Erythroblast (primary cell): Measurements from ENCODE around the gene BIRC7.

Experiments used
- DNase-seq, 2 experiments: peaks; one replicate each; lab custom pipeline; 2025; lab: John Stamatoyannopoulos, UW
- GATA1 ChIP-seq: IDR thresholded peaks from 2 replicates; pipeline ENCODE4 v1.6.1; 2011; ENCODE audit warnings: low read depth, mild to moderate bottlenecking, control low read depth, low read length, moderate library complexity
- POLR2A ChIP-seq: IDR thresholded peaks from 2 replicates; pipeline ENCODE4 v1.6.1; 2011; ENCODE audit warnings: mild to moderate bottlenecking, low read length

BIRC7 gene

DNA sequence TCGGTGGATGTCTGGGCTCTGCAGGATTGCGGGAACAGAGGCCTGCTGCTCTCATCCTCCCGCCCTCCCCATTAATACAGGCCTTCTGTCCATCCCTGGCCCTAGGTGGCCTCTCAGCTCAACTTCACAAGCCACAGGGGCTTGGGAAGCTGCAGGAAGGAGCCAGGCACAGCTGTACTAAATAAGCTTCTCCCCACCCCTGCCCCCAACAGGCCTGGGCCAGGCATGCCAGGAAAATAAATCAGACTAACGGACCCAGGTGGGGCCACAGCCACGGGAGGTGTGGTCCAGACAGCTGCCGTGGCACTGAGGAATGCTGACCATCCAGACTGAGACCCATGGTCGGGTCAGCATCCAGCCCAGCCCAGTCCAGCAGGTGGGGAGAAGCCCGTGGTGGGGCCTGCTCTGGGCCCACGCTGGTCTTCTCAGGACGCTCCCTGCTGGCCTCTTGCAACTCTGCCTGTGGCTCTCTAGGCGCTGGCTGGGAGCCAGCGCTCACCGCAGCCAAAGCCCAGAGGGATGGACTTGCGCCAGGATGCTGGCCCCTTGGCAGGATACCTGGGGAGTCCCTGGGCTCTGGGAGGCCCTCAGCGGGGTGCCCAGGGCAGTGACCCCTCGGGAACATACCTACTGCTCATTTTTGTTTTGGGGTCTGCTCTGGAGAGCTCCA, 11.2 kb upstream of the BIRC7 start:
- no peak for TF ChIP-seq POLR2A
- DNase-seq: no peak

DNA sequence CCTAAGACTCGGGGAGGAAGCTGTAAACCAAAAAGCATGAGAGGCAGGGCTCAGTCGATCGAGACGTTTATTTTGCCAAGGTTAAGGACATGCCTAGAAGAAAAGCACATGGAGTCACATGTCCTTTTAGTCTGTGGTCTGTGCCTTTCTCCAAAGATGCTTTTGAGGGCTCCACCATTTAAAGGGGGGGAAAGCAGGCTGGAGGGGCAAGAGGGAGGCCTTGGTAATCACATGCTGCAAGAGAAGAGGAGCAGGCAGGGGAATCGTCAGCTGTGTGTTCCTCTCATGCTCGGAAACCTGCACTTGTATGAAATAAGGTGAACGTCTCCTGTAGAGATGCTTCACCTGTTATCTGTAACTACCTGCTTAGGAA, 10.6 kb upstream of the BIRC7 start:
- no peak for TF ChIP-seq GATA1
- no peak for TF ChIP-seq POLR2A
- no peak for DNase-seq

DNA sequence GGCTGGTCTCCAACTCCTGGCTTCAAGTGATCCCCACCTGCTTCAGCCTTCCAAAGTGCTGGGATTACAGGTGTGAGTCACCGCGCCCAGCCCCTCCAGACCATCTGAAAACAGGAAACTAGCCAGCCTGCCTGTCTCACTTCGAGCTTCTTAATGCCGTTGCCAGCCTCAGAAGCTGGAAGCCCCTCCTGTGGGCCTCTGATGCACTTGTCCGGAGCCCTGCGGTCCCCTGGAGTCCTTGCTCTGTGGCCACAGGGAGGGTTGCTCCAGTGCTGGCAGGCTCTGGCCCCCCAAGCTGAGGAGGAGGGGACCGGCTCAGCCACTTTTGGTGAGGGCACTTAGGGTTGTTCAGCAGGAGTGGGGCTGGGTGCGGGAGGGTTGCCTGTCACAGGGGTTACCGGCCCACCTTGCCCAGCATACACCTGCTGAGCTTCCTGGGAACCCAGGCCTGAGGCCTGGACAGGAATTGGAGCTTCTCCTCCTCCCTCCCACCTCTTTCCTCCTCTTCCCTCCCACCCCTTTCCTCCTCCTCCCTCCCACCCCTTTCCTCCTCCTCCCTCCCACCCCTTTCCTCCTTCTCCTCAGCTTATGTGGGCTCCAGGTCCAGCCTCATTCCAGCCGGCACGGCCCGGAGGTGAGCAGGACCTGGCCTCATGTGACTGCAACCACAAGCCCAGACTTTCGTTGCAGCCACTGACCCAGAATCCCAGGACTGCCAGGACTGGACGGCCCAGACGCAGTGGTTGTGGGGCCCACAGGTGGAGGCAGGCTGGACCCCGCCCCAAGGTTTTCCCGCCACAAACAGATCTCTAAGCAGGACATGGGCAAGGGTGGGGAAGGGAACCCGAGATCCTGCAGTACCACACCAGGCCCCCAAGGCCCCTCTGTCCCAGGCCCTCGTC, 9.4 kb upstream of the BIRC7 start:
- no peak for DNase-seq
- no peak for TF ChIP-seq POLR2A
- TF ChIP-seq GATA1: no peak

DNA sequence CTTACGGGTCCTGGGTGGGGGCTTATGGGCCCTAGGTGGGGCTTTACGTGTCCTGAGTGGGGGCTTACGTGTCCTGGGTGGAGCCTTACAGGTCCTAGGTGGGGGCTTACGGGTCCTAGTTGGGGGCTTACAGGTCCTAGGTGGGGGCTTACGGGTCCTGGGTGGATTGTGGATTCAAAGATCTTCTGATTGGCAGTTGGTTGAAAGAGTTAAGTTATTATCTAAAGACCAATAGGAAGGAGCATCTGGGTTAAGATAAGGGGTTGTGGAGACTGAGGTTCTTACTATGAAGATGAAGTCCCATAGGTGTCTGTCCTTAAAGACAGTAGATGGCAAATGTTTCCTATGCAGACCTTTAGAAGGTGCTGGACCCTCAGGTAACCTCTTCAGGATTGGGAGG, 8.4 kb upstream of the BIRC7 start:
- TF ChIP-seq GATA1: no peak
- no peak for TF ChIP-seq POLR2A
- no peak for DNase-seq

DNA sequence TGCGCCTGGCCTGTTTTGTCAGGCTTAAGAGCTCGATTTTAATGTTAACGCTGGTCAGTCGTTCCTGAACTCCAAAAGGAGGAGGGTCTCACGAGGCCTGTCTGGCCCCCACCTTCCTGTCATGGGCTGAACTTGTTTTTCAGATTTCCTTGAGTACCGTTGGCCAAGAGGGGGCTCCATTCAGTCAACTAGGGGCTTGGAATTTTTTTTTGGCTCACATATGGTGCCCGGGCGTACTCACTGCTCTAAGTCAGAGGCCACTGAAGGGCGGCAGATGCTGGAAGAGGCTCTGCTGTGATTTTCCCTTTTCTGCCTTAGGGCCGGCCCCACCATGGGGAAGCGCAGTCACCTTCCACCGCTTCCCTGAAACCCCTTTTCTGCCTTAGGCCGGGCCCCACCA, 6.9 kb upstream of the BIRC7 start:
- TF ChIP-seq GATA1 (no peak), POLR2A (no peak)
- no peak for DNase-seq

DNA sequence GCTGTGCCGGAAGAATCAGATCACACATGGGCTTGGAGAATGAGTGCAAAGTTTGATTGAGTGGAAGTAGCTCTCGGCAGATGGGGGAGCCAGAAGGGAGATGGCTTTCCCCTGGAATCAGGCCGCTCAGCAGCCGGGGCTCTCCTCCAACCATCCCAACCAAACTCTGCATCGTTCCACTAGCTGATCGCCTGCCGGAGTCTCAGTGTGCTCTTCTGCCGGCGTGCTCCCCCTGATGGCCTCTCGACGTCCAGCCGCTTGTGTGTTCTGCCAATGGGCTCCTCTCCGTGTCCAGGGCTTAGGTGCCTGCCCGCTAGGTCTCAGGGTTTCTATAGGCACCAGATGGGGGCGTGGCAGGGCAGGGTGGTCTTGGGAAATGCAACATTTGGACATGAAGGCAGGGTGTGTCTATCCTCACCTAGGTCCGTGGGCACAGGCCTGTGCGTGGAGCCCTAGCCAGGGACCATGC, 4.9 kb upstream of the BIRC7 start:
- DNase-seq: peak; percentile 38 to 48
- no peak for TF ChIP-seq GATA1

DNA sequence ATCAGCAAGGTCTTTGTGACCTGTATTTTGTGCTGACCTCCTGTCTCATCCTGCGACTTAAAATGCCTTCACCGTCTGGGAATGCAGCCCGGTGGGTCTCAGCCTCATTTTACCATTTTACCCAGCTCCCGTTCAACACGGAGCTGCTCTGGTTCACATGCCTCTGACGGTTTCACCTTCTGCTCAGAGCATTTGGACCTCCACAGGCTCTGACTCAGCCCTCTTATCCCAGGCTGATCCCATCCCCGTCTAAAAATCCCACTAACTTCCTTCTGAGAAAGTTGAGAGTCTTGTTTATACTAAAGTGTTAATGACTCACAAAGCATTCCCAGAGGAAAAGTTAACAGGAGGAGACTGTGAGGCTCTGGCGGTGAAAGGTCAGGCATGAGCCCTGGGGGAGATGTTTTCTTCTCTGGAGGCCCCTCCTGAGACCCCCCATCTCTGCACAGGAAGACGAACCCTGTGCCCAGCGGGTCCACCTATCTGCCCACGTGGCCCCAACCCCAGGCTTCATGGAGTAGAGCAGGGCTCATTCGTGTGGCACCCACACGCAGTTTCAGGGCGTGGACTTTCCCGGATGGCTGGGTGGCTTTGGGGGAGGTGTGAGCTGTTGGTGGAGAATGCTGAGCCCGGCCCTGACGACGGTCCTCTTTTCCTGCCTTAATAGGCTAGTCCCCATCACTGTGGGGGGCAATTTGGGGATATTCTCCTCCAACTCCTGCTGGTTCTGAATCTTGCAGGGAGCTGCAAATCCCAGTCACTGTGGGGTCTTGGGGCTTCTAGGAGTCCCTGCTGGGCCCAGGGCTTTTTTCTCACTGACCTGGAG, 3.3 kb upstream of the BIRC7 start:
- TF ChIP-seq GATA1: no peak
- TF ChIP-seq POLR2A: no peak
- DNase-seq: no peak

DNA sequence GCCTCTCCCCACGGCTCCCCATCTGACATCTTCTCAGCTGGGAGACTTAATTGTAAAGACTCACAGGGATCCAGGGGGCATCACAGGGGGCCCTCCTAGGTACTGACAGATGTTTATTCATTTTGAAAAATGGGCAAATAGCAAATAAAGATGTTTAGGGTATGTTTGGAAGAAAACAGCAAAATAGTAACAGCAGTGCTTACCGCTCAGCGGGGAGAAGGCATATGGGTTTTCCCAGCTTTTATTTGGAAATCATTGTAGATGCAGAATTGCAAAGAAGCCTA, 2.7 kb upstream of the BIRC7 start:
- TF ChIP-seq GATA1 (no peak), POLR2A (no peak)
- DNase-seq: no peak

DNA sequence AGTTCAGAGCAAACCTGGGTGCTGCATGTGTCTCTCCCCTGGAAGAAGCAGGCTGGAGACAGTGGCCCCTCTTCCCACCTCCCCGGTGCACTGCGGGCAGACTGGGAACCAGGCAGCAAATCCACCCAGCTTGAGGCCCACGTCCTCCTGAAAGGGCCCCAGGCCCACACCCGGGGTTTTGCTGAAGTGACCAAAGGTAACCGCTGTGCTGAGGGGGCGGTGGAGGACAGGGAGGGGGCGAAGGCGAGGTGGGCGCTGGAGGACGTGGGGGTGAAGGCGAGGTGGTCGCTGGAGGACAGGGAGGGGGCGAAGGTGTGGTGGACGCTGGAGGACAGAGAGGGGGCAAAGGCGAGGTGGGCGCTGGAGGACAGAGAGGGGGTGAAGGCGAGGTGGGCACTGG, 1.8 kb upstream of the BIRC7 start:
- TF ChIP-seq POLR2A: no peak
- no peak for TF ChIP-seq GATA1
- no peak for DNase-seq

DNA sequence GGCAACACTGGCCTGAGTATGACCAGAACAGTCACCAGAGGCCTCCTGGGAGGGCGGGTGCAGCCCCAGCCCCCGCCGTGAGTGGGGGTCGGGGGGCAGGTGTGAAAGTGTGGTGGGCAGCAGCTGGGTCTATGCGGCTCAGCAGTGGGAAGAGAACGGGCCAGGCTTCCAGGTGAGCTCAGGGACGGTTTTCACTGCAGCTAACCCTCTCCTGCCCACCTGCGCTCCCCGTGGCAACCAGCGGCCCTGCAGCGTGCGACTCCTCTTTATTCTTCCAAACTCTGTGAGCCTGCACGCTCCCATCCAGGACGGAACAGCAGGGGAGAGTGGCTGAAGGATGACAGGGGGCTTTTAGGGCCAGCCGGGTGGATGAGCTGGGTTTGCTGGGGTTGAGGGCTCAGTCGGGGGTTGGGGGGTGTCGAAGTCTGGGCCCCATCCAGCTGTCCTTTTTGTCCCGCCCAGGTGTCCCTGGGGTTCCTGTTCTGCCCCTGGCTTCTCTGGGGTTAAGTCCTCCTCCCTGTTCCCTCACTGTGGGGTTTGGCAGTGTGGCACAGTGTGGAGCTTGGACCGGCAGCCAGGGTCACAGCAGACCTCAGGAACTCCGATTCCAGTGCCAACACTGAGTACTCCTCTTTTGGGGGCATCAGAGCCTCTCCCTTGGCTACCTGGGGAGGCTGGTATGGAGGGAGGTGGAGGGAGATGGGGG, 859 bp upstream of the BIRC7 start:
- no peak for DNase-seq
- TF ChIP-seq GATA1 (no peak), POLR2A (no peak)

DNA sequence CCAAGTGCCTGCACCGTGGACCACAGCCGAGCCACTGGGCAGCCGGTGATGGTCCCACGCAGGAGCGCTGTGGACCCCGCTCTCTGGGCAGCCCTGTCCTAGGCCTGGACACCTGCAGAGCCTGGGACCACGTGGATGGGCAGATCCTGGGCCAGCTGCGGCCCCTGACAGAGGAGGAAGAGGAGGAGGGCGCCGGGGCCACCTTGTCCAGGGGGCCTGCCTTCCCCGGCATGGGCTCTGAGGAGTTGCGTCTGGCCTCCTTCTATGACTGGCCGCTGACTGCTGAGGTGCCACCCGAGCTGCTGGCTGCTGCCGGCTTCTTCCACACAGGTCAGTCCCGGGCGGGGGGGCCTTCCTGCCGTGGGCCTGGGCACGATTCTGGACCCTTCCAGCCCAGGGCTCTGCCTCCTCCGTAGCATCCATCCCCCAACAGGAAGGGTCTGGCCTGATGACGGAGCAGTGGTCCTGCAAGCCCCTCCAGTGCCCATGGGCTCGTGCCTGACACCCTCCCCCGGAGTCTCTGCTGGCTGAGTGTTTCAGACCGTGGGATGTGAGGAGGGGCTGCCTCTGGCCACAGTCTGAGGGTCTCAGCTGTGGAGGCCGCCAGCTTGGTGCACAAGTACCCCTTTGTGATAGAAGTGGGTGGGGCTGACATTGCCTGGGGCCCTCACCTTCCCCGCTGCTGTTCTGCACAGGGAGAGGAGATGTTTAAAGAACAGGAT, 572 bp downstream of the BIRC7 start:
- DNase-seq: no peak
- TF ChIP-seq POLR2A (no peak), GATA1 (no peak)

DNA sequence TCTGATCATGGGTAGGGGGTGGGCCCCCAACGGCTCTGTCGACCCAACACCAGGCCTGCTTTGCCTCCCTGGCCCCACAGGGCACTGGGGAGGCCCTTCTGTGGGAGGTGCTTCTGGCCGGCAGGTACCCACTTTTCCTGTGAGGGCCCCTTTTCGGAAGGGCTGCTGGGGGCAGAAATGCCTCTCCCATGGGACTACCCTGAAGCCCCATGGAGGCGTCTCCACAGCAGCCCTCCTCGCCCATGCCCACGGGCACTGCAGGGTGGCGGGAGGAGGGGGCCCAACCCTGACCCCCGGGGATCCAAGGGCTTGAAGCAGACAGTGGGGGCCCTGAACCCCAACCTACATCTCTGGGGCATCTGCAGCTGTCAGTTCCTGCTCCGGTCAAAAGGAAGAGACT, 2.3 kb downstream of the BIRC7 start:
- DNase-seq: no peak
- TF ChIP-seq GATA1 (no peak), POLR2A (no peak)
